NCI-H460 (cell line): ENCODE data around the gene CACNA1D. TPM values are rescaled to one million over a fixed set of nuclear protein-coding genes. Genes with fewer than 3 reads are reported as not detected.

Experiments
- DNase-seq: peaks from one replicate; pipeline ENCODE4 v3.0.0-alpha.2; 2016; ENCODE audit warnings: low read depth; ENCODE audit errors: extremely low read depth
- total RNA-seq: library from RNA; depleted of rRNA; stranded (reverse); fragments of >200 nt; shearing (Covaris generic); gene quantifications from 2 replicates; pipeline ENCODE4 v1.2.3, GENCODE V29; 2014

Gene CACNA1D
- total RNA-seq, 1 experiment from 2014 or later: not detected

- no peak for DNase-seq
Measured at GRCh38 chr3:53705774-53706173, 211.4 kb downstream of the CACNA1D start.

- DNase-seq: no peak
Measured at GRCh38 chr3:53707222-53707621, 212.8 kb downstream of the CACNA1D start.

- DNase-seq: no peak
Measured at GRCh38 chr3:53708001-53708621, 213.7 kb downstream of the CACNA1D start.

GRCh38 chr3:53709256-53709655, 214.8 kb downstream of the CACNA1D start:
- DNase-seq: no peak

- peak; percentile 54 for DNase-seq
Measured at GRCh38 chr3:53709860-53710674, 215.7 kb downstream of the CACNA1D start.

- no peak for DNase-seq
Measured at GRCh38 chr3:53711387-53711786, 217.0 kb downstream of the CACNA1D start.

GRCh38 chr3:53712817-53713388, 218.5 kb downstream of the CACNA1D start:
- no peak for DNase-seq

GRCh38 chr3:53713626-53714025, 219.2 kb downstream of the CACNA1D start:
- DNase-seq: no peak

GRCh38 chr3:53715815-53716483, 221.5 kb downstream of the CACNA1D start:
- no peak for DNase-seq

- DNase-seq: no peak
Measured at GRCh38 chr3:53716998-53717397, 222.6 kb downstream of the CACNA1D start.

GRCh38 chr3:53718462-53718861, 224.1 kb downstream of the CACNA1D start:
- DNase-seq: no peak

- DNase-seq: no peak
Measured at GRCh38 chr3:53719796-53720195, 225.4 kb downstream of the CACNA1D start.

GRCh38 chr3:53721187-53722119, 227.0 kb downstream of the CACNA1D start:
- DNase-seq: no peak

GRCh38 chr3:53724566-53724965, 230.2 kb downstream of the CACNA1D start:
- DNase-seq: no peak

GRCh38 chr3:53725387-53725995, 231.1 kb downstream of the CACNA1D start:
- DNase-seq: no peak

- no peak for DNase-seq
Measured at GRCh38 chr3:53726643-53727042, 232.2 kb downstream of the CACNA1D start.

GRCh38 chr3:53728606-53729005, 234.2 kb downstream of the CACNA1D start:
- DNase-seq: no peak

GRCh38 chr3:53729159-53729558, 234.7 kb downstream of the CACNA1D start:
- DNase-seq: no peak

- DNase-seq: no peak
Measured at GRCh38 chr3:53729618-53730017, 235.2 kb downstream of the CACNA1D start.

- DNase-seq: no peak
Measured at GRCh38 chr3:53730576-53730975, 236.2 kb downstream of the CACNA1D start.
